ENCODE measurements around the gene FAM162A.
"Not testable (repeated sequence)": the region's sequence is repeated elsewhere in the genome, so short reads cannot be mapped to it uniquely, and the experiment has no call there.

The FAM162A gene

GRCh38 chr3:122415762-122416654, 32.0 kb downstream of the FAM162A start, which contains the start of gene WDR5B:
Gene WDR5B (minus strand): TSS chr3:122416062. CDS start chr3:122415528, 534 bp downstream.
- peak; percentile 96 for DNase-seq (ENCODE audit: low read depth, low spot score)
- Histone ChIP-seq H3K27ac (peak within 1 kb of the TSS; percentile 74; the same call in 1 of the 2 replicates), H3K9ac (ENCODE audit: insufficient read length) (peak within 1 kb of the TSS; percentile 88), H3K36me3 (ENCODE audit: insufficient read depth, low read length) (peaks cover 19% of the 10 kb centered on the region), H3K4me3 (peak within 1 kb of the TSS; percentile 91), H3K9me3 (ENCODE audit: low read depth, low read length) (no peaks in the 10 kb centered on the region)
- TF ChIP-seq POLR2AphosphoS5 (IDR thresholded peaks at IDR 0.05; ENCODE audit: borderline replicate concordance, low read depth, low read length): peak; percentile 99
- TF ChIP-seq EZH2 (IDR thresholded peaks at IDR 0.05): no peak
- TF ChIP-seq FOXP2 (optimal IDR thresholded peaks at IDR 0.05; ENCODE audit: control extremely low read depth, extremely low read length, insufficient read depth): no peak

GRCh38 chr3:122416966-122417365, 33.0 kb downstream of the FAM162A start:
- H3K27ac ChIP-seq: peak overlapping the region; percentile 74; the same call in 1 of the 2 replicates
- H3K4me3 ChIP-seq: peak overlapping the region; percentile 91
- DNase-seq (ENCODE audit: low read depth, low spot score): no peak
- H3K9me3 ChIP-seq (ENCODE audit: low read depth, low read length): no peaks in the 10 kb centered on the region
- TF ChIP-seq POLR2AphosphoS5 (IDR thresholded peaks at IDR 0.05; ENCODE audit: borderline replicate concordance, low read depth, low read length) (no peak), EZH2 (IDR thresholded peaks at IDR 0.05) (no peak), FOXP2 (optimal IDR thresholded peaks at IDR 0.05; ENCODE audit: control extremely low read depth, extremely low read length, insufficient read depth) (no peak)
- peaks cover 24% of the 10 kb centered on the region for H3K36me3 ChIP-seq (ENCODE audit: insufficient read depth, low read length)
- H3K9ac ChIP-seq (ENCODE audit: insufficient read length): peak overlapping the region; percentile 88

GRCh38 chr3:122421101-122421500, 37.1 kb downstream of the FAM162A start:
- peak; percentile 73 for DNase-seq (ENCODE audit: low read depth, low spot score)
- H3K36me3 ChIP-seq (ENCODE audit: insufficient read depth, low read length): peaks cover 46% of the 10 kb centered on the region

GRCh38 chr3:122421836-122422235, 37.9 kb downstream of the FAM162A start:
- no peak overlapping the region for H3K4me3 ChIP-seq
- no peak for DNase-seq (ENCODE audit: low read depth, low spot score)
- no peaks in the 10 kb centered on the region for H3K9me3 ChIP-seq (ENCODE audit: low read depth, low read length)
- peak overlapping the region; percentile 56; the same call in 1 of the 2 replicates for H3K27ac ChIP-seq
- H3K9ac ChIP-seq (ENCODE audit: insufficient read length): no peak overlapping the region
- H3K36me3 ChIP-seq (ENCODE audit: insufficient read depth, low read length): peaks cover 54% of the 10 kb centered on the region
- TF ChIP-seq EZH2 (IDR thresholded peaks at IDR 0.05) (no peak), POLR2AphosphoS5 (IDR thresholded peaks at IDR 0.05; ENCODE audit: borderline replicate concordance, low read depth, low read length) (no peak), FOXP2 (optimal IDR thresholded peaks at IDR 0.05; ENCODE audit: control extremely low read depth, extremely low read length, insufficient read depth) (no peak)

More at GRCh38 chr3:122421101-122421500, 37.1 kb downstream of the FAM162A start:
- TF ChIP-seq FOXP2 (optimal IDR thresholded peaks at IDR 0.05; ENCODE audit: control extremely low read depth, extremely low read length, insufficient read depth): no peak
- no peak for TF ChIP-seq POLR2AphosphoS5 (IDR thresholded peaks at IDR 0.05; ENCODE audit: borderline replicate concordance, low read depth, low read length)
- no peak for TF ChIP-seq EZH2 (IDR thresholded peaks at IDR 0.05)
- H3K9me3 ChIP-seq (ENCODE audit: low read depth, low read length): no peaks in the 10 kb centered on the region
- H3K9ac ChIP-seq (ENCODE audit: insufficient read length): no peak overlapping the region
- peak overlapping the region; percentile 76 for H3K27ac ChIP-seq
- H3K4me3 ChIP-seq: no peak overlapping the region; the same call in 1 of the 2 replicates

- no peak overlapping the region for H3K9ac ChIP-seq (ENCODE audit: insufficient read length)
- no peak overlapping the region for H3K4me3 ChIP-seq
- H3K36me3 ChIP-seq (ENCODE audit: insufficient read depth, low read length): peaks cover 89% of the 10 kb centered on the region
- no peak for DNase-seq (ENCODE audit: low read depth, low spot score)
- H3K9me3 ChIP-seq (ENCODE audit: low read depth, low read length): no peaks in the 10 kb centered on the region
- peak overlapping the region; percentile 23 for H3K27ac ChIP-seq
- TF ChIP-seq FOXP2 (optimal IDR thresholded peaks at IDR 0.05; ENCODE audit: control extremely low read depth, extremely low read length, insufficient read depth): no peak
- no peak for TF ChIP-seq POLR2AphosphoS5 (IDR thresholded peaks at IDR 0.05; ENCODE audit: borderline replicate concordance, low read depth, low read length)
- TF ChIP-seq EZH2 (IDR thresholded peaks at IDR 0.05): no peak
Measured at GRCh38 chr3:122427857-122428471, 44.0 kb downstream of the FAM162A start.

- Histone ChIP-seq H3K9me3 (ENCODE audit: low read depth, low read length) (no peaks in the 10 kb centered on the region), H3K27ac (0 out of 2 replicates have a peak overlapping the region, but pooled peaks have one; percentile 10), H3K4me3 (no peak overlapping the region), H3K36me3 (ENCODE audit: insufficient read depth, low read length) (peaks cover 88% of the 10 kb centered on the region), H3K9ac (ENCODE audit: insufficient read length) (no peak overlapping the region)
- no peak for TF ChIP-seq FOXP2 (optimal IDR thresholded peaks at IDR 0.05; ENCODE audit: control extremely low read depth, extremely low read length, insufficient read depth)
- TF ChIP-seq POLR2AphosphoS5 (IDR thresholded peaks at IDR 0.05; ENCODE audit: borderline replicate concordance, low read depth, low read length): no peak
- no peak for TF ChIP-seq EZH2 (IDR thresholded peaks at IDR 0.05)
- no peak for DNase-seq (ENCODE audit: low read depth, low spot score)
Measured at GRCh38 chr3:122430371-122430770, 46.4 kb downstream of the FAM162A start.

- Histone ChIP-seq H3K27ac (no peak overlapping the region), H3K36me3 (ENCODE audit: insufficient read depth, low read length) (peaks cover 94% of the 10 kb centered on the region), H3K9me3 (ENCODE audit: low read depth, low read length) (no peaks in the 10 kb centered on the region), H3K9ac (ENCODE audit: insufficient read length) (no peak overlapping the region), H3K4me3 (no peak overlapping the region)
- DNase-seq (ENCODE audit: low read depth, low spot score): no peak
- TF ChIP-seq EZH2 (IDR thresholded peaks at IDR 0.05): no peak
- TF ChIP-seq FOXP2 (optimal IDR thresholded peaks at IDR 0.05; ENCODE audit: control extremely low read depth, extremely low read length, insufficient read depth): no peak
- no peak for TF ChIP-seq POLR2AphosphoS5 (IDR thresholded peaks at IDR 0.05; ENCODE audit: borderline replicate concordance, low read depth, low read length)
Measured at GRCh38 chr3:122435950-122436349, 52.0 kb downstream of the FAM162A start.

- H3K9me3 ChIP-seq (ENCODE audit: low read depth, low read length): no peaks in the 10 kb centered on the region
- DNase-seq (ENCODE audit: low read depth, low spot score): no peak
- H3K36me3 ChIP-seq (ENCODE audit: insufficient read depth, low read length): peaks cover 76% of the 10 kb centered on the region
- no peak overlapping the region for H3K27ac ChIP-seq
- no peak overlapping the region for H3K9ac ChIP-seq (ENCODE audit: insufficient read length)
- TF ChIP-seq POLR2AphosphoS5 (IDR thresholded peaks at IDR 0.05; ENCODE audit: borderline replicate concordance, low read depth, low read length): no peak
- TF ChIP-seq FOXP2 (optimal IDR thresholded peaks at IDR 0.05; ENCODE audit: control extremely low read depth, extremely low read length, insufficient read depth): no peak
- no peak for TF ChIP-seq EZH2 (IDR thresholded peaks at IDR 0.05)
- H3K4me3 ChIP-seq: no peak overlapping the region
Measured at GRCh38 chr3:122443090-122443489, 59.1 kb downstream of the FAM162A start.

GRCh38 chr3:122443762-122444490, 59.9 kb downstream of the FAM162A start:
- H3K27ac ChIP-seq; H3K4me3 ChIP-seq; H3K9me3 ChIP-seq (ENCODE audit: low read depth, low read length); H3K9ac ChIP-seq (ENCODE audit: insufficient read length); DNase-seq (ENCODE audit: low read depth, low spot score): not testable (repeated sequence)
- peaks cover 76% of the 10 kb centered on the region for H3K36me3 ChIP-seq (ENCODE audit: insufficient read depth, low read length)

- not testable (repeated sequence) for DNase-seq (ENCODE audit: low read depth, low spot score); H3K27ac ChIP-seq; H3K9me3 ChIP-seq (ENCODE audit: low read depth, low read length); H3K4me3 ChIP-seq; H3K9ac ChIP-seq (ENCODE audit: insufficient read length)
- H3K36me3 ChIP-seq (ENCODE audit: insufficient read depth, low read length): peaks cover 76% of the 10 kb centered on the region
Measured at GRCh38 chr3:122444491-122444887, 60.5 kb downstream of the FAM162A start.

GRCh38 chr3:122448218-122448617, 64.2 kb downstream of the FAM162A start:
- not testable (repeated sequence) for H3K9ac ChIP-seq (ENCODE audit: insufficient read length); H3K9me3 ChIP-seq (ENCODE audit: low read depth, low read length); H3K27ac ChIP-seq; H3K4me3 ChIP-seq; DNase-seq (ENCODE audit: low read depth, low spot score)
- peaks cover 76% of the 10 kb centered on the region for H3K36me3 ChIP-seq (ENCODE audit: insufficient read depth, low read length)
